OCI-LY3 (cell line): ENCODE measurements around the gene SLC12A8.

Experiments used
- H2AFZ ChIP-seq: fragments of 200-600, 300-600 bp; shearing (Covaris generic); 2 replicates; pipeline ENCODE4 v1.6.0; 2014; ENCODE audit warnings: antibody characterized with exemption, low read depth, low read length
- H3K27ac ChIP-seq: fragments of 200-600, 300-600 bp; sonication (generic); 2 replicates; pipeline ENCODE4 v1.5.1; 2014; ENCODE audit warnings: mild to moderate bottlenecking, low read length, moderate library complexity, mixed read lengths
- H3K27me3 ChIP-seq: fragments of 200-600, 300-600 bp; sonication (generic); 2 replicates; pipeline ENCODE4 v1.6.1; 2014; ENCODE audit warnings: low read depth, low read length, mixed read lengths
- H3K36me3 ChIP-seq: fragments of 200-600, 300-600 bp; sonication (generic); replicated peaks from 2 replicates; pipeline ENCODE3; 2014; ENCODE audit warnings: low read depth, low read length, mixed read lengths
- H3K4me1 ChIP-seq: fragments of 300-600, 200-600 bp; sonication (generic); 2 replicates; pipeline ENCODE4 v1.6.1; 2014; ENCODE audit warnings: low read length, mixed read lengths
- H3K4me2 ChIP-seq: fragments of 200-600, 300-600 bp; sonication (generic); 2 replicates; pipeline ENCODE4 v1.6.1; 2014; ENCODE audit warnings: low read length, mixed read lengths
- H3K4me3 ChIP-seq: fragments of 300-600, 200-600 bp; sonication (generic); 2 replicates; pipeline ENCODE4 v1.5.1; 2014; ENCODE audit warnings: antibody characterized with exemption, mild to moderate bottlenecking, low read length, moderate library complexity
- H3K79me2 ChIP-seq: fragments of 300-600, 200-600 bp; shearing (Covaris generic); 2 replicates; pipeline ENCODE4 v1.6.1; 2014; ENCODE audit warnings: mild to moderate bottlenecking, low read length, mixed read lengths
- H3K9ac ChIP-seq: fragments of 300-600, 200-600 bp; shearing (Covaris generic); 2 replicates; pipeline ENCODE4 v1.6.0; 2014; ENCODE audit warnings: mild to moderate bottlenecking, low read length, moderate library complexity
- H3K9me3 ChIP-seq: fragments of 200-600, 300-600 bp; shearing (Covaris generic); 2 replicates; pipeline ENCODE4 v1.6.1; 2014; ENCODE audit warnings: low read length, mixed read lengths; ENCODE audit not compliant: insufficient read depth
- H4K20me1 ChIP-seq: fragments of 200-600, 300-600 bp; sonication (generic); 2 replicates; pipeline ENCODE4 v1.6.1; 2016; ENCODE audit warnings: low read length, mixed read lengths; ENCODE audit not compliant: insufficient read depth
- CTCF ChIP-seq: fragments of 200-600, 300-600 bp; sonication (generic); IDR thresholded peaks from 2 replicates; pipeline ENCODE4 v1.5.1; 2014; ENCODE audit warnings: antibody characterized with exemption, low read length, low read depth
- EZH2phosphoT487 ChIP-seq: fragments of 200-600 bp; shearing (Covaris generic); IDR thresholded peaks from 2 replicates; pipeline ENCODE4 v1.6.1; 2018; ENCODE audit warnings: antibody characterized with exemption, mixed run types, low read depth

The SLC12A8 gene

GRCh38 chr3:125212509-125213363, at the start of gene SLC12A8:
SLC12A8 (minus strand) TSS chr3:125212748; CDS start chr3:125211349, 1,399 bp downstream.
- H3K27me3 ChIP-seq, result no peaks in the 10 kb centered on the region
- H3K36me3 ChIP-seq, result no peaks in the 10 kb centered on the region
- no peaks in the 10 kb centered on the region for H3K79me2 ChIP-seq
- H3K9me3 ChIP-seq, result no peaks in the 10 kb centered on the region
- no peaks in the 10 kb centered on the region for H4K20me1 ChIP-seq
- H2AFZ ChIP-seq, result no peak within 1 kb of the TSS
- no peaks in the 10 kb centered on the region for H3K4me1 ChIP-seq
- H3K4me2 ChIP-seq, result no peak within 1 kb of the TSS
- no peak within 1 kb of the TSS for H3K27ac ChIP-seq
- no peak within 1 kb of the TSS for H3K4me3 ChIP-seq
- H3K9ac ChIP-seq, result no peak within 1 kb of the TSS
- TF ChIP-seq CTCF (no peak), EZH2phosphoT487 (no peak)

DNA sequence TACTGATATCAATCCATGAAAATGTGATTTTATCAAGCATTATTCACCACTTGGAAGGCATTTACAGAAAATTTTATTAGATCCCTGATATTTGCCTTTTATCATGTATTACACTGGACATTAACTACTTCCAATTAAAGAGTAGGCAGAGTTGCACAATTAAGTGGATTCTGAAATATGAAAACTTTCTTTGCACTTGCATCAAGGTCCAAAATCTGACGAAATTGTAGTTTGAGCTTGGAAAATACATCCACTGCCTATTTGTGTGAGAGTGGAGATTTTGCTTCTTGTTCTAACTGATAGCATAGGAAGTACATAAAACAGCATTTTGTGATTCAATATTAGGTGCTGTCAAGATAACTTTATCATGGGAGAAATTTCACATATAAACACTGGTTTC, 49.6 kb upstream of the SLC12A8 start:
- no peak overlapping the region for H3K9ac ChIP-seq

GRCh38 chr3:125261031-125261430, 48.5 kb upstream of the SLC12A8 start:
- Histone ChIP-seq H3K36me3 (peaks cover 19% of the 10 kb centered on the region), H3K9ac (no peak overlapping the region), H3K9me3 (no peaks in the 10 kb centered on the region), H2AFZ (no peak overlapping the region), H3K27me3 (no peaks in the 10 kb centered on the region), H3K27ac (no peak overlapping the region), H4K20me1 (peaks cover 13% of the 10 kb centered on the region), H3K4me3 (no peak overlapping the region), H3K4me1 (peaks cover 14% of the 10 kb centered on the region), H3K4me2 (no peak overlapping the region), H3K79me2 (no peaks in the 10 kb centered on the region)
- TF ChIP-seq CTCF (no peak), EZH2phosphoT487 (no peak)

More for the DNA sequence above, 49.6 kb upstream of the SLC12A8 start:
- H3K4me2 ChIP-seq, result no peak overlapping the region
- H3K27ac ChIP-seq, result no peak overlapping the region
- H3K27me3 ChIP-seq, result no peaks in the 10 kb centered on the region
- TF ChIP-seq CTCF, result no peak
- no peak for TF ChIP-seq EZH2phosphoT487
- no peak overlapping the region for H2AFZ ChIP-seq
- no peaks in the 10 kb centered on the region; the same call in 1 of the 2 replicates for H3K79me2 ChIP-seq
- H3K9me3 ChIP-seq, result no peaks in the 10 kb centered on the region
- peaks cover 12% of the 10 kb centered on the region for H3K36me3 ChIP-seq
- peaks cover 14% of the 10 kb centered on the region for H3K4me1 ChIP-seq
- H4K20me1 ChIP-seq, result peaks cover 14% of the 10 kb centered on the region
- H3K4me3 ChIP-seq, result no peak overlapping the region

DNA sequence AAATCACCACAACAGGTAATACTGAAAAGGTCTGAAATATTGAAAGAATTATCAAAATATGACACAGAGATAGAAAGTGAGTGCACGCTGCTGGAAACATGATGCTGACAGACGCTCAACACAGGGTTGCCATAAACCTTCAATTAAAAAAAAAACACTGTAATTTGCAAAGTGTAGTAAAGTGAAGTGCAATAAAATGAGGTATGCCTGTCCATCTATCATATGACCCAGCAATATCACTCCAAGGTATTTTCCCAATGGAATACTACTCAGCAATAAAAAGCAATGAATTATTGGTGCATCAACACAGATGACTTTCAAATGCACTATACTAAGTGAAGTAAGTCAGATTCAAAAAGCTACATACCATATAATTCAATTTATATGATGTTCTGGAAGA, 47.6 kb upstream of the SLC12A8 start:
- Histone ChIP-seq H4K20me1 (peaks cover 12% of the 10 kb centered on the region), H3K4me1 (peaks cover 14% of the 10 kb centered on the region), H3K4me2 (no peak overlapping the region), H3K4me3 (no peak overlapping the region), H3K9ac (no peak overlapping the region), H2AFZ (no peak overlapping the region), H3K27ac (no peak overlapping the region), H3K27me3 (no peaks in the 10 kb centered on the region), H3K36me3 (peaks cover 19% of the 10 kb centered on the region), H3K9me3 (no peaks in the 10 kb centered on the region), H3K79me2 (no peaks in the 10 kb centered on the region)
- no peak for TF ChIP-seq EZH2phosphoT487
- TF ChIP-seq CTCF, result no peak
